HepG2 (cell line): ENCODE results near the gene MINDY1. TPM values are rescaled to one million over a fixed set of nuclear protein-coding genes. Genes with fewer than 3 reads are reported as not detected.

ENCODE experiments used
- ARNT ChIP-seq: fragments of 450-650 bp; IDR thresholded peaks from 2 replicates; pipeline ENCODE4 v1.6.1; 2017
- CENPT ChIP-seq: sonication (generic); formaldehyde crosslinking; IDR thresholded peaks from 2 replicates; pipeline ENCODE4 v1.8.0; 2022; ENCODE audit warnings: low read depth, mild to moderate bottlenecking, moderate library complexity, missing genetic modification reagents
- GZF1 ChIP-seq: sonication (generic); formaldehyde crosslinking; IDR thresholded peaks from 2 replicates; pipeline ENCODE4 v1.5.1; 2020; ENCODE audit warnings: mild to moderate bottlenecking, missing genetic modification reagents
- HOXA5 ChIP-seq: sonication (generic); formaldehyde crosslinking; IDR thresholded peaks from 2 replicates; pipeline ENCODE4 v1.4.0; 2020; ENCODE audit warnings: missing genetic modification reagents
- IKZF5 ChIP-seq: IDR thresholded peaks from 2 replicates; pipeline ENCODE4 v1.6.1; 2018; ENCODE audit warnings: missing genetic modification reagents, mild to moderate bottlenecking, missing compliant biosample characterization
- ISL2 ChIP-seq: sonication (generic); formaldehyde crosslinking; IDR thresholded peaks from 2 replicates; pipeline ENCODE4 v1.5.0; 2020; ENCODE audit warnings: missing genetic modification reagents
- KAT7 ChIP-seq: IDR thresholded peaks from 2 replicates; pipeline ENCODE4 v1.6.1; 2018; ENCODE audit warnings: borderline replicate concordance, missing compliant biosample characterization
- KDM6A ChIP-seq: IDR thresholded peaks from 2 replicates; pipeline ENCODE4 v1.6.1; 2016; ENCODE audit warnings: low read depth
- KLF16 ChIP-seq, 2 experiments: sonication (generic) in 1 of 2; formaldehyde crosslinking in 1 of 2; IDR thresholded peaks; 2 replicates each; pipeline versions ENCODE4 v1.6.1 to v1.8.0; 2016 to 2023; ENCODE audit warnings: missing genetic modification reagents in 2 of 2, missing compliant biosample characterization in 1 of 2
- MIER3 ChIP-seq: IDR thresholded peaks from 2 replicates; pipeline ENCODE4 v1.6.1; 2016; ENCODE audit warnings: missing compliant biosample characterization, borderline replicate concordance
- MTA1 ChIP-seq: sonication (generic); formaldehyde crosslinking; IDR thresholded peaks from 2 replicates; pipeline ENCODE4 v1.4.0; 2020; ENCODE audit warnings: missing genetic modification reagents, mild to moderate bottlenecking, borderline replicate concordance
- REL ChIP-seq: sonication (generic); formaldehyde crosslinking; conservative IDR thresholded peaks from 2 replicates; pipeline ENCODE4 v1.8.0; 2022; ENCODE audit warnings: mild to moderate bottlenecking, missing genetic modification reagents, moderate library complexity
- SOX13 ChIP-seq, 3 experiments: fragments of 450-650 bp in 1 of 3; sonication (generic) in 1 of 3; formaldehyde crosslinking in 1 of 3; IDR thresholded peaks in 2 of 3; conservative IDR thresholded peaks in 1 of 3; 2 replicates each; pipeline versions ENCODE4 v1.5.0 to v1.6.1; 2016 to 2020; ENCODE audit warnings: antibody characterized with exemption in 1 of 3, mild to moderate bottlenecking in 1 of 3, missing compliant biosample characterization in 1 of 3, missing genetic modification reagents in 1 of 3, moderate library complexity in 1 of 3
- SSRP1 ChIP-seq: IDR thresholded peaks from 2 replicates; pipeline ENCODE4 v1.6.1; 2016; ENCODE audit warnings: control low read depth
- ZBTB1 ChIP-seq: sonication (generic); formaldehyde crosslinking; IDR thresholded peaks from 2 replicates; pipeline ENCODE4 v1.4.0; 2020; ENCODE audit warnings: missing genetic modification reagents, borderline replicate concordance
- ZBTB39 ChIP-seq: sonication (generic); formaldehyde crosslinking; IDR thresholded peaks from 2 replicates; pipeline ENCODE4 v1.5.0; 2020; ENCODE audit warnings: missing genetic modification reagents
- ZKSCAN8 ChIP-seq: IDR thresholded peaks from 2 replicates; pipeline ENCODE4 v1.6.1; 2016; ENCODE audit warnings: borderline replicate concordance, missing genetic modification reagents, missing compliant biosample characterization
- ZMAT5 ChIP-seq: sonication (generic); formaldehyde crosslinking; IDR thresholded peaks from 2 replicates; pipeline ENCODE4 v1.5.0; 2020; ENCODE audit warnings: mild to moderate bottlenecking, low read depth, missing genetic modification reagents, borderline replicate concordance
- ZNF282 ChIP-seq: fragments of 450-650 bp; IDR thresholded peaks from 2 replicates; pipeline ENCODE4 v1.6.1; 2018; ENCODE audit not compliant: partially characterized antibody
- ZNF501 ChIP-seq: sonication (generic); formaldehyde crosslinking; IDR thresholded peaks from 2 replicates; pipeline ENCODE4 v1.5.1; 2020; ENCODE audit warnings: mild to moderate bottlenecking, moderate library complexity, missing genetic modification reagents
- ZSCAN22 ChIP-seq: sonication (generic); formaldehyde crosslinking; IDR thresholded peaks from 2 replicates; pipeline ENCODE4 v1.4.0; 2020; ENCODE audit warnings: mild to moderate bottlenecking, missing genetic modification reagents
- ZSCAN30 ChIP-seq: sonication (generic); formaldehyde crosslinking; IDR thresholded peaks from 2 replicates; pipeline ENCODE4 v1.5.0; 2020; ENCODE audit warnings: mild to moderate bottlenecking, missing genetic modification reagents
- polyA plus RNA-seq, 8 experiments: library from polyadenylated mRNA; depleted of rRNA in 3 of 8; stranded (reverse) in 7 of 8; unstranded in 1 of 8; fragments of >200 nt; fragmentation: Illumina TruSeq in 4 of 8; extraction: Trizol in 4 of 8; gene quantifications; 2 replicates each; pipeline versions ENCODE4 v1.2.1 to v1.2.3, GENCODE V29; 2011 to 2016; ENCODE audit warnings: low read depth in 4 of 8, missing spikeins in 1 of 8, mixed read lengths in 1 of 8; ENCODE audit not compliant: insufficient read depth in 1 of 8
- total RNA-seq, 5 experiments: library from RNA; depleted of rRNA; stranded (reverse); fragments of >200 nt; fragmentation: Illumina TruSeq; extraction: Trizol; gene quantifications; 2 replicates each; pipeline ENCODE4 v1.2.3, GENCODE V29; 2016; ENCODE audit warnings: low read depth in 1 of 5
- TF ChIP-seq, protein P1 (sequence below): sonication (generic); formaldehyde crosslinking; IDR thresholded peaks from 2 replicates; pipeline ENCODE4 v1.4.0; 2020; ENCODE audit warnings: low read depth, mild to moderate bottlenecking, missing genetic modification reagents

MINDY1 gene
- total and polyA plus RNA-seq, 2 of the 13 experiments (the other 11 are each of a cell fraction or from before 2014, with no cell fraction given): 11.1 to 15.0 TPM

GRCh38 chr1:151012684-151013471 is 6.2 kb upstream of the MINDY1 start (continued):
- TF ChIP-seq, protein P1, sequence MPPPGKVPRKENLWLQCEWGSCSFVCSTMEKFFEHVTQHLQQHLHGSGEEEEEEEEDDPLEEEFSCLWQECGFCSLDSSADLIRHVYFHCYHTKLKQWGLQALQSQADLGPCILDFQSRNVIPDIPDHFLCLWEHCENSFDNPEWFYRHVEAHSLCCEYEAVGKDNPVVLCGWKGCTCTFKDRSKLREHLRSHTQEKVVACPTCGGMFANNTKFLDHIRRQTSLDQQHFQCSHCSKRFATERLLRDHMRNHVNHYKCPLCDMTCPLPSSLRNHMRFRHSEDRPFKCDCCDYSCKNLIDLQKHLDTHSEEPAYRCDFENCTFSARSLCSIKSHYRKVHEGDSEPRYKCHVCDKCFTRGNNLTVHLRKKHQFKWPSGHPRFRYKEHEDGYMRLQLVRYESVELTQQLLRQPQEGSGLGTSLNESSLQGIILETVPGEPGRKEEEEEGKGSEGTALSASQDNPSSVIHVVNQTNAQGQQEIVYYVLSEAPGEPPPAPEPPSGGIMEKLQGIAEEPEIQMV: no peak
- TF ChIP-seq ZSCAN22: no peak
- no peak for TF ChIP-seq ZNF501
- TF ChIP-seq KLF16 (CRISPR knock-in tag; IDR thresholded peaks at IDR 0.05): peak in 1 of 2 experiments; percentile 43; a peak in 1 of 4 replicates
- no peak; the same call in 1 of the 2 replicates for TF ChIP-seq IKZF5 (CRISPR knock-in tag)
- TF ChIP-seq ZSCAN30 (CRISPR knock-in tag): no peak
- TF ChIP-seq ZBTB1: no peak
- peak; percentile 54; the same call in 1 of the 2 replicates for TF ChIP-seq ZKSCAN8 (CRISPR knock-in tag)
- TF ChIP-seq KAT7 (CRISPR knock-in tag): no peak; the same call in 1 of the 2 replicates
- TF ChIP-seq SSRP1 (CRISPR knock-in tag): no peak
- peak; percentile 98 for TF ChIP-seq KDM6A (CRISPR knock-in tag)
- no peak for TF ChIP-seq REL (CRISPR knock-in tag)
- no peak for TF ChIP-seq ZNF282
- peak; percentile 66 for TF ChIP-seq SOX13 (IDR thresholded peaks at IDR 0.05)
- TF ChIP-seq SOX13 (CRISPR knock-in tag; conservative IDR thresholded peaks at IDR 0.05 in 1 of 2, IDR thresholded peaks at IDR 0.05 in 1 of 2): peak in 1 of 2 experiments; percentile 84; a peak in 2 of 4 replicates
- TF ChIP-seq CENPT: no peak
- TF ChIP-seq ARNT: no peak
- peak; percentile 76; the same call in 1 of the 2 replicates for TF ChIP-seq HOXA5 (CRISPR knock-in tag)
- no peak for TF ChIP-seq ZMAT5 (CRISPR knock-in tag)
- TF ChIP-seq MTA1 (CRISPR knock-in tag): peak; percentile 62; the same call in 1 of the 2 replicates
- TF ChIP-seq GZF1 (CRISPR knock-in tag): no peak
- no peak for TF ChIP-seq ZBTB39 (CRISPR knock-in tag)
- TF ChIP-seq ISL2 (CRISPR knock-in tag): no peak; the same call in 1 of the 2 replicates
- TF ChIP-seq MIER3 (CRISPR knock-in tag): peak; percentile 55; the same call in 1 of the 2 replicates
